GM21825 (cell line): ENCODE measurements around the gene PRKN.

Experiments used
- ATAC-seq: cut with Tn5 transposase; IDR thresholded peaks from one replicate; pipeline ENCODE4 v1.9.1; 2021; ENCODE audit warnings: mild to moderate bottlenecking, moderate library complexity; ENCODE audit not compliant: unreplicated experiment

The PRKN gene

GRCh38 chr6:162727322-162728182 lies at the start of gene PRKN, which contains the start of gene PACRG:
TSS of gene PRKN (minus strand) at chr6:162727766.
TSS of gene PACRG (plus strand) at chr6:162727974.
- peak; percentile 98 for ATAC-seq

GRCh38 chr6:162777091-162777490 lies 49.5 kb upstream of the PRKN start:
- ATAC-seq: no peak

GRCh38 chr6:162773996-162774395 lies 46.4 kb upstream of the PRKN start:
- ATAC-seq: no peak

DNA sequence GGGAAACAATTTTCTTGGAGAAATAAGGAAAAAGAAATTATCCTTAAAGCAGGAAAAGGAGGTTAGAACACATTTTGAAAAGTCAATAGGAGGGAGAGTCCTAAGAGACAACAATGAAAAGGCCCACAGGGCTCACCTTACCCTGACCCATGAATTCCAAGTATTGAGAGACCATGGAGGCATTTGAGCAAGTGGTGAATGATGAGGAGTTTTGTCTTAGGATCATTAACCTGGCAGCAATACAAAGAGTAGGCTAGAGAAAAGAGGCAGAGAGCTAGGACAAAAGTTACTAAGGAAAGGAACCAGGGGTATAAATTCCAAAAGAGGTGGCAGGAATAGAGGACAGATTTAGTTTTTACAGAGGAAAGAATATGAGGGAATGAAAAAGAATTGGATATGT lies 44.9 kb upstream of the PRKN start:
- ATAC-seq: no peak

DNA sequence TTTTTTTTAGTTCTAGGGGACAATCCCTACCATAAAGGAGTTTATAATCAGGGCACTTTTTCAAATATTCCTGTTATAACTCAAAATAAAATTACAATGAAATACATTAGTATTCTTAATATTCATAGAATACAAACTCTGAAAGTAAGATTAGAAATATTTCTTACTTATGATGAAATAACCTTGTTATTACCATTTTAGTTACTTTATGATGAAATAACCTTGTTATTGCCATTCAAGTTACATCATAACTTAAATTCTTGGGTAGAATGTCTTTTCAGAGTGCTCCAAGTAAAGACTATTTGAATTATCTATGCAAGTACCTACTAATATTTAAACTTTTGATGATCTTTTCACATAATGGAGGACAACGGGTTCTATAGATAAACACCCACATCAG lies 43.4 kb upstream of the PRKN start:
- no peak for ATAC-seq

DNA sequence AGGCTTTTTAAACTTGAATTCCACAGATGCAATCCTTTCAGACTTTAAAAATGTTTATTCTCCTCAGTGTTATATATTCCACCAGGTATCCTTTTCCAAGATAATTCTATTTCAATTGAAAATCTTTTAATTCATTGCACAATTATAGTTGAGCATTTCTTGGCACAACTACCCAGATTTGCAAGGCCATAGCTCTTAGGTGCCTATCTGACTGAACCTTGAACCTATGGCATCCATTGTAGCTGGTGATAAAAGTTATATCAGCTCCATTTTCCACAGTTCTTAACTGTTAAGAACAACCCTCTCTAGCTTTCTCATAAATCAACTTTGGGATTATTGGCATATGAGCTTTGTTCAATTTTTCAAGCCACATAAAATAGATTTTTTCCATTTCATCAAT lies 42.6 kb upstream of the PRKN start:
- ATAC-seq: no peak

- ATAC-seq: no peak
Observed at GRCh38 chr6:162753775-162754174, 26.2 kb upstream of the PRKN start.

DNA sequence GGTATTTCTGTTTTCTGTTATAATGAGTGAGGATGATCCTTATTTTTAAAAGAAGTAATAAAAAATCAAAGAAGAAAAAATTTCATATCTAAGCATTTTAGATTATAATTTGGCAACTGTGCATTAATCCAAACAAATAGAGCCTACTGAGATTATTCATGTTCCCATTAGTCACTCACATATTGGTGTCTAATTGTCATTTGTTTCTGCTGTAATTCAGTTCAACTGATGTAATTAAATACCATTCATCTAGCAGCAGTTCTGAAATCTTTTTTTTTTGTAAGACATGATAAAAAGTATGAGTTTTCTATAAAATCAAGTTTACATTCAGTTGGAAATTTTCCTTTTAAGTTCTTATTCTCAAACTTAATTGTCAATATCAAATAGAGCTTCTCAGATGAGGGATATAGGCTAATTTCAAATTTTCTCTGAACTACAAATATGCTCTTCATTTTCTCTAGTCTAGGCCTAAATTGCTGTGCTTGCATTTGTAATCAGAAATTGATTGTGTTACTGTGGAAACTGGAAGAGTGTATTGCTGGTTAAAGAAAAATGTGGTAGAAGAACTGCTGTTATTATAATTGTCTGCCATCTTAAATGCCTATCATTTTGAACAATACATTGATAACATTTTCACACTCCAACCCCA lies 23.8 kb upstream of the PRKN start:
- ATAC-seq: no peak

DNA sequence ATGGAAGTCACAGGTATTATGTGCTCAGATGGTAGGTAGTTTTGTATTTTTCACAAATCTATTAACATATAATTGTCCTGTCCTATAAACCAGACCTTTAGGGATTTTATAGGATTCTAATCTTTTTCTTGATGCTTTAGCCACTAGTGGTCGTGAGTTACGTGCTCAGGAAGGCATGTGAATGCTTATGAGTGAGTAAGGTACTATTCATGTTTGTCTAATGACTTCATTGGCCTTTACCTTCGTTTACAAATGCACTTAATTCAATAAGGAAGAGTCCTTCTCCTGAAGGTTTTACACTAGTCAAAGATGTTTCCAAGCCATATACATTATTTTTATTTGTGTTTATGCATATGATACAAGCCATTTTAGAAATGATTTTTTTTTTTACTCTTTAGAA lies 23.2 kb upstream of the PRKN start:
- ATAC-seq: no peak

- ATAC-seq: no peak
Observed at GRCh38 chr6:162736961-162737360, 9.4 kb upstream of the PRKN start.

GRCh38 chr6:162733489-162733888 lies 5.9 kb upstream of the PRKN start:
- ATAC-seq: no peak

- no peak for ATAC-seq
Observed at GRCh38 chr6:162730502-162730901, 2.9 kb upstream of the PRKN start.

- no peak for ATAC-seq
Observed at GRCh38 chr6:162728706-162729105, 1.1 kb upstream of the PRKN start.

- no peak for ATAC-seq
Observed at GRCh38 chr6:162728197-162728596, 631 bp upstream of the PRKN start.

DNA sequence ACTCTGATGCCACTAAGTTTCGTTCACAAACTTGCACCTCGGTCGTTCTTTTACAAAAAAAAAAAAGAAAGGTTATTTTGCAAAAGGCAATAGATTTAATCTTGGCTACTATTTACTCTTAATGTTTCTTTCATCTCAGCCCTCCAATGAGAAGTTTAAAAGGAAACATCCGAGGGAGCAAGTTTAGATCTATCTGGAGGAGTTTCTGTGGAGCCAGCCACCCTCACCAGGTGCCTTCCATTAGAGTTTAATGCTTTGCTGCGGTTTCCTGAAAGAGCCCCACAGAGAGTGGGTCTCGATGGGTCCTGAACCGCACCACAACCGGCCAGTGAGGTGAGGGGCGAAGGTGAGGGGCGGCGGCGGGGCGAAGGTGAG lies 632 bp downstream of the PRKN start:
- ATAC-seq: peak; percentile 3

DNA sequence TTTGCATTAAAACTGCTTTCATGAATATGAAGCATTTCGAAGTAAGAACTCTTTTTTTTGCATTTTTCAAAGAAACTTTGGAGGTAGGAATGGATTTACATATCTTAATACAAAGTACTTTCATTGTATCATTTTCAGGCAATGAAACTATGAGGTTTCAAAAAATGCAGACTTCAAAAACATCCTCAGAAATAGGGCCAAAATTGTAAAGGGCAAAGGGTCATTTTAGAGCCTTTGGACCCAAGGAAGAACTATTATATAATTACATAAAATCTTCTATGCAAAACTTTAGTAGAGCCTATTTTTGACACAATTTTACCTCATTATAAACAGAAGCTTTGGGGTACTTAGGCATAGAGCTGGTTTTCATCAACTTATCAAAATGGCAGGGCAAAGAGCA lies 4.9 kb downstream of the PRKN start:
- ATAC-seq: no peak

DNA sequence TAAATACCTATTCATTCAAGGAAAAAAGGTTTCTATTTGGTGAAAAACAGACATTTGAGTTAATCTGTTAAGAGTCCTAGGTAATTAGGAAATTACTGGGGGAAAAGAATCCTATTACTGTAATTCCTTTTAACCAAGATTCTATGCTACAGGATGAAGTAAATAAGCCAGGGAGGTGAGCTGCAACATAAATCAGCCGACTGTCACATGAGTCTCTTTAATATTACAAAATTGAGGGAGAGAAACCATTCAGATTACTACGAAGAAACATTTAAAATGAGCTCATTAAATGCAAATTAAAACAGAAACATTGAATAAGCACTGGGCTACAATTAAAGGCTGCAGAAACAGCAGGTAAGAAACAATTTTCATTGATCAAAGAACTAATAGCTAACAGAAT lies 5.3 kb downstream of the PRKN start:
- no peak for ATAC-seq

GRCh38 chr6:162721404-162721687 lies 6.2 kb downstream of the PRKN start:
- ATAC-seq: no peak

DNA sequence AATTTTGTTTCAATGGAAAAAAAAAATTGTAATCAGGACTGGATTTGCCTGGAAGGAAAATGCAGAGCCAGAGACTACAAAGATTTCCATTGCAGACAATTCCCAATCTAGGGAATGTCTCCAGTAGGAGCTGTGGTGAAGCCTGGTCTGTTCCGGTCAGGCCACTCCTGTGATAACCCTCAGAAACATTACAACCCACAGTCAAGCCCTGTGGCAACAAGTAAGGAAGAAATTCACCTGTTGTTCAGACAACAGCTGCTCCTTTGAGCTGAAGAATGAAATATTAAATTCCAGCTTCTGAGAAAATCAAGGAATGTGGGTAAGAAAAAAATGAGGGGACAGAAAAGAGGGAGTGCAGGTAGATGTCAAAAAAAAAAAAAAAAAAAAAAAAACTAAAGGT lies 8.0 kb downstream of the PRKN start:
- no peak for ATAC-seq

- no peak for ATAC-seq
Observed at GRCh38 chr6:162715601-162716000, 12.0 kb downstream of the PRKN start.

GRCh38 chr6:162713974-162714780 lies 13.4 kb downstream of the PRKN start:
- ATAC-seq: no peak

GRCh38 chr6:162712694-162713093 lies 14.9 kb downstream of the PRKN start:
- ATAC-seq: no peak
